G401.6 (cell line): ENCODE measurements around the gene ALDH3B2.

Experiments
- FAIRE-seq: peaks from 2 replicates; lab custom pipeline; 2012; peaks lifted over from hg19 to GRCh38; lab: Jason Lieb, UNC

ALDH3B2 gene

DNA sequence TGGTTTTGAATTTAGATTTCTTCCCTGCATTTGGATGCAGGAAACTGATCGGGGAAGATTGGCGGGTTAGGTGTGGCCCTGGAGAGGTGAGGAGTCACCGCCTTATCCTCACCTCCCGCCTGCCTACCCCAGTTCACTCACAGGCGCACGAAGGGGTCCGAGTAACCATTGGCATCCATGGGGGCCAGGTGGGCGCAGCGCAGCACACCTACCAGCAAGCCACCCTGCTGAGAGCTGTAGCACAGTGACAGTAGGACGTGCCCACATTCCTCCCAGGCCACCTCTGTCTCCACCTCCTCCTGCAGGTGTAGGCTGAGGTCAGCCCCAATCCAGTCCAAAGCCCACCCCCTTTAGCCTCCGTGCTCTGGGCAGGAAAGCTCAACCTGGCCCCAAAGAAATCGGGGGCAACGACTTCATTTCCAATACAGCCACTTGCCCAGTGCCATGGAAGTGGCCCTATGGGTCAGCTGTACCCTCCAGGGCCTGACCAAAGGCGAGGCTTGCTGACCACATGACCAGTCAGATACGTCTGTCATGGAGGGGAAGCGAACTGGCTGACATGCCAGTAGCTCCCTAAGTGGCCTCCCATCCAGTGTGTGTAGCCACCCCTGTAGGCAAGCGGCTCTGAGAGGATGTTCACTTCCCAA, 61.0 kb downstream of the ALDH3B2 start:
- FAIRE-seq = no peak

DNA sequence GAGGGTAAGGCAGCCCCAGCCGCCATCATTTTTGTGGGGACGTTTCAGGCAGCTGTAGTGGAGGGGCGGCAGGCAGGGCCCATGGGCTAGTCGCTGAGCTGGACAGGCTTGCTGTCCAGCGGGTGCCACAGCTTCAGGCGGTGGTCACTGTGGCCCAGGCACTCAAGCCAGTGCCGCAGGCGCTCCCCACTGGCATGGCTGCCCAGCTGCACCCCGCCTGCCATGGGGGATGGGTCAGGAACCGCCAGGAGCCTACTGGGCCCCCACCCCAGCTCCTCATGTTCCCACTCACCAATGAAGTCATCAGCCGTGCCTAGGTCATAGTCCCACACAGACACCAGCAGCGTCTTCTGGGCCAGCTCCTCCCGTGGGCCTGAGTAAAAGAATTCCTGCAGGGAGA, 61.7 kb downstream of the ALDH3B2 start:
- no peak for FAIRE-seq
